ENCODE data around the gene SCYL3. TPM values are rescaled to one million over a fixed set of nuclear protein-coding genes. Genes with fewer than 3 reads are reported as not detected.

Gene SCYL3
- total RNA-seq, 2 experiments from 2014 or later, result 3.5 to 3.6 TPM

DNA sequence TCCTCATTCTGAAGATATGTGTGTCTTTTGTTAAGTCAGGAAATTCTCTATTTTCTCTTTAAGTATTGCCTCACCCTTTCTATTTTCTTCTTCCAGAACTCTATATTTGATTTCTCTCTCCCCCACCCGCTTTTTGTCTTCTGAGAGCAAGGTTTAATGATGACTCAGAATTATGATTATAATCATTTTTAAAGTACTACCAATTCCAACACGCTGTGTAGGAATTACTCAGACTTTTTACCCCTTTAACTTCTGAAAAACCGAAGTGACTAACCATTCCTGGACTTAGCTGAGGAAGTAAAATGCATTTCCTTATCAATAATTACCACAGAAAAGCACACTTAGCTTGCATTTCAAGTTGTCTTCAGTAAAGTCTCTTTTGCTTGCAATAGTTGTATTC is 20.8 kb upstream of the SCYL3 start:
- ATAC-seq (ENCODE audit: poor library complexity) (no peak), DNase-seq (no peak)
- H3K36me3 Mint-ChIP-seq (ENCODE audit: low read depth), result peaks cover 10% of the 10 kb centered on the region
- POLR2A ChIA-PET, result no interaction called here
- no peak overlapping the region for H3K27ac Mint-ChIP-seq
- Histone ChIP-seq H3K27ac (ENCODE audit: low read depth in 1 of 2, low read length in 2 of 2) (no peak overlapping the region), H3K27me3 (ENCODE audit: control insufficient read depth in 1 of 2, insufficient read depth in 2 of 2, low read length in 2 of 2) (no peaks in the 10 kb centered on the region), H3K4me1 (ENCODE audit: insufficient read depth, low read length) (peaks cover 2% of the 10 kb centered on the region), H3K36me3 (ENCODE audit: insufficient read depth, low read length) (no peaks in the 10 kb centered on the region), H3K9me3 (ENCODE audit: control insufficient read depth in 1 of 2, insufficient read depth in 1 of 2, low read length in 2 of 2) (peaks cover 4 to 17% of the 10 kb centered on the region in 2 experiments), H3K4me3 (ENCODE audit: low read length) (no peak overlapping the region)
- no peaks in the 10 kb centered on the region for H3K4me1 Mint-ChIP-seq (ENCODE audit: low read depth)
- intact Hi-C loops (cut with DNase I, micrococcal nuclease), result no loop called here
- TF ChIP-seq, protein P1, sequence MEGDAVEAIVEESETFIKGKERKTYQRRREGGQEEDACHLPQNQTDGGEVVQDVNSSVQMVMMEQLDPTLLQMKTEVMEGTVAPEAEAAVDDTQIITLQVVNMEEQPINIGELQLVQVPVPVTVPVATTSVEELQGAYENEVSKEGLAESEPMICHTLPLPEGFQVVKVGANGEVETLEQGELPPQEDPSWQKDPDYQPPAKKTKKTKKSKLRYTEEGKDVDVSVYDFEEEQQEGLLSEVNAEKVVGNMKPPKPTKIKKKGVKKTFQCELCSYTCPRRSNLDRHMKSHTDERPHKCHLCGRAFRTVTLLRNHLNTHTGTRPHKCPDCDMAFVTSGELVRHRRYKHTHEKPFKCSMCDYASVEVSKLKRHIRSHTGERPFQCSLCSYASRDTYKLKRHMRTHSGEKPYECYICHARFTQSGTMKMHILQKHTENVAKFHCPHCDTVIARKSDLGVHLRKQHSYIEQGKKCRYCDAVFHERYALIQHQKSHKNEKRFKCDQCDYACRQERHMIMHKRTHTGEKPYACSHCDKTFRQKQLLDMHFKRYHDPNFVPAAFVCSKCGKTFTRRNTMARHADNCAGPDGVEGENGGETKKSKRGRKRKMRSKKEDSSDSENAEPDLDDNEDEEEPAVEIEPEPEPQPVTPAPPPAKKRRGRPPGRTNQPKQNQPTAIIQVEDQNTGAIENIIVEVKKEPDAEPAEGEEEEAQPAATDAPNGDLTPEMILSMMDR (IDR thresholded peaks at IDR 0.05), result no peak
- no peaks in the 10 kb centered on the region for H3K27me3 Mint-ChIP-seq
- H3K4me3 Mint-ChIP-seq, result no peak overlapping the region
- no peaks in the 10 kb centered on the region for H3K9me3 Mint-ChIP-seq
- CTCF ChIA-PET, result no interaction called here

DNA sequence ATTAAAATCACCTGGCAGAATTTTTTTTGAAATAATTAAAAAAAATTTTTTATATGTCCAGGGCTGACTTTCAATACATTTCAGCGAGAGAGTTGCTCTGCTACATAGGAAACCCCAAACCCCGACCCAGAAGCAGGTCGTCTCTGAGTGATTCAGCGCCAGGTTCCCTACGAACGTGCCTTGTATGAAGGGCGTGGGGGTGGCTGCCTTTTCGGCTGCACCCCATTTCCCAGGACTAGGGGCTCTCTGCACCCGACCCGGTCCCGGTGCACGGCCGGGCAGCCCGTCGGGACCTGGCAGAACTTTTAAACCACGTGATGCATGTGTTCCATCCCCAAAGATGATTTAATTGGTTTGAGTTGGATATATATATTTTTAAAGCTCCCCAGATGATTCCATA is 15.8 kb upstream of the SCYL3 start:
- Histone ChIP-seq H3K4me1 (ENCODE audit: insufficient read depth, low read length) (peaks cover 13% of the 10 kb centered on the region), H3K9me3 (ENCODE audit: control insufficient read depth in 1 of 2, insufficient read depth in 1 of 2, low read length in 2 of 2) (peaks cover 4 to 17% of the 10 kb centered on the region in 2 experiments), H3K4me3 (ENCODE audit: low read length) (no peak overlapping the region), H3K27me3 (ENCODE audit: control insufficient read depth in 1 of 2, insufficient read depth in 2 of 2, low read length in 2 of 2) (no peaks in the 10 kb centered on the region), H3K36me3 (ENCODE audit: insufficient read depth, low read length) (no peaks in the 10 kb centered on the region), H3K27ac (ENCODE audit: low read depth in 1 of 2, low read length in 2 of 2) (no peak overlapping the region)
- H3K4me1 Mint-ChIP-seq (ENCODE audit: low read depth), result peaks cover 14% of the 10 kb centered on the region
- ATAC-seq (ENCODE audit: poor library complexity), result no peak
- intact Hi-C loops (cut with DNase I, micrococcal nuclease), result no loop called here
- no peak overlapping the region for H3K27ac Mint-ChIP-seq
- DNase-seq, result no peak
- TF ChIP-seq, protein P1 (IDR thresholded peaks at IDR 0.05), result no peak
- ChIA-PET CTCF (no interaction called here), POLR2A (no interaction called here)
- H3K9me3 Mint-ChIP-seq, result no peaks in the 10 kb centered on the region
- no peak overlapping the region for H3K4me3 Mint-ChIP-seq
- H3K27me3 Mint-ChIP-seq, result no peaks in the 10 kb centered on the region
- H3K36me3 Mint-ChIP-seq (ENCODE audit: low read depth), result no peaks in the 10 kb centered on the region

DNA sequence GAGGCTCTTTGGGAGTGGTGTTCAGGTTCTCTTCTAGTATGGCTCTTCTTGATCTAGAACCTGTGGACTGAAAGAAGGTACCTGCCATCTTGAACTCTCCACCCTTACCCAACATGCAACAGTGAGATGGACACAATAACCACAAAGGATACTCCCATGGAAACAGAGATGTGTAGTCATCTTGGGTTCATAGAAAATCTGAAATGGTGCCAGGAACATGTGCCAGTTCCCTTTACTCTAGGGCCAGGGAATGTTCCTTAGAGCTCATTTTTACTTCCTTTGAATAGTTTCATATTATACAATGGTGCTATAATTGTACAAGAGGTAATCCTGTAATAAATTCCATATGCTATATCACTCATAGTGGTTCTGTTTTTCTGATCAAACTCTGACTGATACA is 13.2 kb upstream of the SCYL3 start:
- H3K27me3 ChIP-seq (ENCODE audit: control insufficient read depth in 1 of 2, insufficient read depth in 2 of 2, low read length in 2 of 2), result no peaks in the 10 kb centered on the region
- no peak overlapping the region for H3K4me3 ChIP-seq (ENCODE audit: low read length)
- Mint-ChIP-seq H3K4me1 (ENCODE audit: low read depth) (peaks cover 38% of the 10 kb centered on the region), H3K27ac (no peak overlapping the region), H3K9me3 (no peaks in the 10 kb centered on the region), H3K4me3 (no peak overlapping the region), H3K27me3 (no peaks in the 10 kb centered on the region), H3K36me3 (ENCODE audit: low read depth) (no peaks in the 10 kb centered on the region)
- POLR2A ChIA-PET, result interaction anchor here (2.3 kb wide), 1 partner anchor 13 kb away, joined by 14 read pairs; the partner anchor contains the start of gene SCYL3
- H3K9me3 ChIP-seq (ENCODE audit: control insufficient read depth in 1 of 2, insufficient read depth in 1 of 2, low read length in 2 of 2), result peaks cover 1 to 8% of the 10 kb centered on the region in 2 experiments
- DNase-seq, result no peak
- H3K36me3 ChIP-seq (ENCODE audit: insufficient read depth, low read length), result no peaks in the 10 kb centered on the region
- intact Hi-C loops (cut with DNase I, micrococcal nuclease), result no loop called here
- peaks cover 23% of the 10 kb centered on the region for H3K4me1 ChIP-seq (ENCODE audit: insufficient read depth, low read length)
- TF ChIP-seq, protein P1 (IDR thresholded peaks at IDR 0.05), result no peak
- no peak for ATAC-seq (ENCODE audit: poor library complexity)
- CTCF ChIA-PET, result no interaction called here
- no peak overlapping the region for H3K27ac ChIP-seq (ENCODE audit: low read depth in 1 of 2, low read length in 2 of 2)
